SK-N-MC (cell line): ENCODE data around the gene SEC24C.

Experiments
- EZH2 ChIP-seq: fragments of 200-600 bp; sonication (generic); IDR thresholded peaks from one replicate; pipeline ENCODE4 v1.6.1; 2017; ENCODE audit warnings: antibody characterized with exemption
- POLR2AphosphoS5 ChIP-seq: IDR thresholded peaks from 2 replicates; pipeline ENCODE4 v1.6.1; 2012; ENCODE audit warnings: mild to moderate bottlenecking, low read depth, low read length, borderline replicate concordance

DNA sequence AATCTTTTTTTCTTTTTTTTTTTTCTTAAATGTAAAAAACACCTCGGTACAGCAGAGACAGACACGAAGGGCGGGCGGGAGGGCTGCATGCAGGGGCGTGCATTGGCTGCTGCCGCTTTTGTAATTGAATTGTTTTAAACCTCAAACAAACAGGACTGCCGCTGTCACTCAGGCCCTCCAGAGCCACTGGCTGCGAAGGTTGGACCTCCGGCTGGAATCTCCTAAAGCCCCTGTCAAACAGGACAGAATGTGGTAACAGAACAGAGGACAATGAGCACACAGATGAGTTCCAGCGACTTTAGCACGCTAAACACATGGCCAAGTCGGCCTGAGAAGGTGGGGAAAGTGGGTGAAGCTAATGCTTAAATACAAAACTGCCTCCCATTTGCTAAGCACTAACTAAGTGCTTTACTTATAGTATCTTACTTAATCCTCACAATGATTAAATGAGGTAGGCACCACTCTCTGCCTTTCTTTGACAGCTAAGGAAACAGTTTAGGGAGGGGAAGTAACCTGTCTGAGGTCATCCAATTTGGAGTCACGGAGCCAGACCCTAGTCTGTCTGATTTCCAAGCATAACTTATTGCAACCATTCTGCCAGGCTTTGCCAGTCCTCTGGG is 70.2 kb downstream of the SEC24C start:
- no peak for TF ChIP-seq EZH2
- TF ChIP-seq POLR2AphosphoS5: no peak
